H1 (cell line): ENCODE results near the gene TRIM24. TPM values are rescaled to one million over a fixed set of nuclear protein-coding genes. Genes with fewer than 3 reads are reported as not detected.

ENCODE experiments used
- GTF2F1 ChIP-seq: IDR thresholded peaks from 2 replicates; pipeline ENCODE4 v1.6.1; 2012; ENCODE audit warnings: low read depth, low read length, improper control_type of control experiment, borderline replicate concordance
- SP1 ChIP-seq: IDR thresholded peaks from 2 replicates; pipeline ENCODE4 v1.6.1; 2011; ENCODE audit warnings: low read depth, low read length
- TAF1 ChIP-seq: IDR thresholded peaks from 2 replicates; pipeline ENCODE4 v1.6.1; 2011; ENCODE audit warnings: mild to moderate bottlenecking, low read depth, low read length
- polyA plus RNA-seq, 7 experiments: library from polyadenylated mRNA; depleted of rRNA in 3 of 7; stranded (reverse) in 5 of 7; unstranded in 2 of 7; fragments of >200 nt in 5 of 7; fragments of 200-250 nt in 2 of 7; gene quantifications; 1 replicate in 5 of 7; 2 replicates in 1 of 7; 4 replicates in 1 of 7; pipeline versions ENCODE4 v1.2.1 to v1.2.3, GENCODE V29; 2011 to 2013; ENCODE audit warnings: missing spikeins in 2 of 7, mixed read lengths in 2 of 7
- total RNA-seq: library from RNA; stranded (reverse); fragmentation: NEBNext Ultra II Directional; extraction: Animal tissue kit (Norgen Biotek cat#: 25700); gene quantifications from 2 replicates; pipeline ENCODE4 v1.2.1, GENCODE V29; 2021

TRIM24 gene
- total and polyA plus RNA-seq, 2 of the 8 experiments (the other 6 are each of a cell fraction or from before 2014, with no cell fraction given), result 67.6 to 149 TPM

- TF ChIP-seq TAF1, result no peak
- TF ChIP-seq GTF2F1, result no peak
- no peak for TF ChIP-seq SP1
Observed at GRCh38 chr7:138618506-138618905, 158.4 kb downstream of the TRIM24 start (continued).
